GM23248 (cell line): ENCODE results near the gene PLAC8L1. TPM values are rescaled to one million over a fixed set of nuclear protein-coding genes. Genes with fewer than 3 reads are reported as not detected.

Experiments used
- DNase-seq: peaks from one replicate; pipeline ENCODE4 v3.0.0-alpha.2; 2015
- H2AFZ ChIP-seq: fragments of 200-600 bp; sonication (generic); 2 replicates; pipeline ENCODE4 v1.6.1; 2016; ENCODE audit warnings: antibody characterized with exemption
- H3F3A ChIP-seq: fragments of 200-600 bp; sonication (generic); 2 replicates; pipeline ENCODE4 v1.6.1; 2016; ENCODE audit warnings: mild to moderate bottlenecking, antibody characterized with exemption, mixed run types; ENCODE audit not compliant: insufficient read depth
- H3K27ac ChIP-seq: fragments of 200-600 bp; sonication (generic); 2 replicates; pipeline ENCODE4 v1.5.1; 2016; ENCODE audit warnings: mild to moderate bottlenecking
- H3K27me3 ChIP-seq: fragments of 200-600 bp; sonication (generic); replicated peaks from 2 replicates; pipeline ENCODE4 v1.6.1; 2016; ENCODE audit warnings: mild to moderate bottlenecking; ENCODE audit not compliant: insufficient read depth
- H3K36me3 ChIP-seq: fragments of 200-600 bp; sonication (generic); 2 replicates; pipeline ENCODE4 v1.6.1; 2016; ENCODE audit warnings: low read depth, mild to moderate bottlenecking
- H3K4me1 ChIP-seq: fragments of 200-600 bp; sonication (generic); 2 replicates; pipeline ENCODE4 v1.6.1; 2016; ENCODE audit warnings: mild to moderate bottlenecking; ENCODE audit not compliant: insufficient read depth
- H3K4me2 ChIP-seq: fragments of 200-600 bp; sonication (generic); one replicate; pipeline ENCODE4 v1.6.1; 2016; ENCODE audit warnings: mild to moderate bottlenecking; ENCODE audit not compliant: unreplicated experiment
- H3K4me3 ChIP-seq: fragments of 200-600 bp; sonication (generic); 2 replicates; pipeline ENCODE4 v1.5.1; 2016; ENCODE audit warnings: mild to moderate bottlenecking
- H3K79me2 ChIP-seq: fragments of 200-600 bp; sonication (generic); 2 replicates; pipeline ENCODE4 v1.6.1; 2016; ENCODE audit warnings: mild to moderate bottlenecking; ENCODE audit not compliant: insufficient read depth
- H3K9ac ChIP-seq: fragments of 200-600 bp; sonication (generic); 2 replicates; pipeline ENCODE4 v1.6.1; 2016; ENCODE audit warnings: mild to moderate bottlenecking
- H3K9me2 ChIP-seq: fragments of 200-600 bp; sonication (generic); 2 replicates; pipeline ENCODE4 v1.6.1; 2016; ENCODE audit warnings: mixed run types, mild to moderate bottlenecking, moderate library complexity; ENCODE audit not compliant: insufficient read depth
- H3K9me3 ChIP-seq: fragments of 200-600 bp; sonication (generic); one replicate; pipeline ENCODE4 v1.6.1; 2017; ENCODE audit warnings: low read depth
- H4K20me1 ChIP-seq: fragments of 200-600 bp; sonication (generic); 2 replicates; pipeline ENCODE4 v1.6.0; 2016; ENCODE audit not compliant: insufficient read depth
- EZH2 ChIP-seq: fragments of 200-600 bp; sonication (generic); IDR thresholded peaks from 2 replicates; pipeline ENCODE4 v1.6.1; 2018; ENCODE audit warnings: antibody characterized with exemption, mild to moderate bottlenecking; ENCODE audit not compliant: insufficient read depth, poor library complexity, severe bottlenecking
- EZH2phosphoT487 ChIP-seq: fragments of 200-600 bp; sonication (generic); IDR thresholded peaks from 2 replicates; pipeline ENCODE4 v1.6.1; 2018; ENCODE audit warnings: antibody characterized with exemption, moderate library complexity, mild to moderate bottlenecking, low read depth; ENCODE audit not compliant: insufficient read depth
- WGBS, 2 experiments: methylation state at CpG; one replicate each; pipeline ENCODE4 v1.1.6; 2015 to 2017; ENCODE audit warnings: low lambda C conversion rate in 2 of 2, low coverage in 1 of 2; ENCODE audit errors: missing lambda C conversion rate in 2 of 2; 5-methylcytosine and 5-hydroxymethylcytosine counted together
- in situ Hi-C: fragments of 300-500 bp; cut with MboI; formaldehyde crosslinking; loops from 2 replicates; pipeline ENCODE4 v1.15.0; 2020
- polyA plus RNA-seq: library from polyadenylated mRNA; unstranded; fragments of >200 nt; fragmentation: Nextera tagmentation; extraction: Ambion mirVana; gene quantifications from 2 replicates; pipeline ENCODE4 v1.2.1, GENCODE V29; 2016
- total RNA-seq: library from RNA; depleted of rRNA; stranded (reverse); fragments of >200 nt; shearing (Covaris generic); gene quantifications from 2 replicates; pipeline ENCODE4 v1.2.3, GENCODE V29; 2014

Gene PLAC8L1
- total and polyA plus RNA-seq, 2 experiments from 2014 or later, result 0.41 to 2.3 TPM

- in situ Hi-C loops, result no loop called here
- Histone ChIP-seq H3K27me3 (no peaks in the 10 kb centered on the region), H3K36me3 (no peaks in the 10 kb centered on the region), H3K9ac (no peak overlapping the region), H3K4me3 (no peak overlapping the region), H3K4me1 (no peaks in the 10 kb centered on the region), H3K4me2 (no peak overlapping the region), H3F3A (no peaks in the 10 kb centered on the region), H2AFZ (no peak overlapping the region), H4K20me1 (no peaks in the 10 kb centered on the region), H3K79me2 (no peaks in the 10 kb centered on the region), H3K27ac (no peak overlapping the region), H3K9me3 (no peaks in the 10 kb centered on the region), H3K9me2 (no peaks in the 10 kb centered on the region)
- TF ChIP-seq EZH2phosphoT487 (no peak), EZH2 (no peak)
- no peak for DNase-seq
Measured at GRCh38 chr5:146089287-146089686, 16.1 kb downstream of the PLAC8L1 start.

GRCh38 chr5:146088098-146088497 lies 17.3 kb downstream of the PLAC8L1 start:
- no peaks in the 10 kb centered on the region for H3K9me3 ChIP-seq
- H3K36me3 ChIP-seq, result no peaks in the 10 kb centered on the region
- H3K79me2 ChIP-seq, result no peaks in the 10 kb centered on the region
- H3K9me2 ChIP-seq, result no peaks in the 10 kb centered on the region
- no peak overlapping the region for H3K27ac ChIP-seq
- no peaks in the 10 kb centered on the region for H4K20me1 ChIP-seq
- no peak overlapping the region for H3K4me3 ChIP-seq
- TF ChIP-seq EZH2, result no peak
- no peak for TF ChIP-seq EZH2phosphoT487
- in situ Hi-C loops, result no loop called here
- H3K4me1 ChIP-seq, result no peaks in the 10 kb centered on the region
- H2AFZ ChIP-seq, result no peak overlapping the region
- WGBS, 2 experiments, result 85 to 88% methylated on average over 3 of the region's 3 CpGs
- no peak overlapping the region for H3K9ac ChIP-seq
- H3K27me3 ChIP-seq, result no peaks in the 10 kb centered on the region
- no peaks in the 10 kb centered on the region for H3F3A ChIP-seq
- no peak for DNase-seq
- H3K4me2 ChIP-seq, result no peak overlapping the region

- Histone ChIP-seq H2AFZ (no peak overlapping the region), H3K79me2 (no peaks in the 10 kb centered on the region), H3K4me2 (no peak overlapping the region), H3K27me3 (no peaks in the 10 kb centered on the region), H3K4me1 (peaks cover 11% of the 10 kb centered on the region; the same call in 1 of the 2 replicates), H3K9ac (no peak overlapping the region), H3K9me3 (no peaks in the 10 kb centered on the region), H3F3A (peaks cover 6% of the 10 kb centered on the region; the same call in 1 of the 2 replicates), H3K36me3 (no peaks in the 10 kb centered on the region), H3K4me3 (no peak overlapping the region), H3K27ac (no peak overlapping the region), H3K9me2 (no peaks in the 10 kb centered on the region), H4K20me1 (no peaks in the 10 kb centered on the region)
- WGBS, 2 experiments, result 88 to 94% methylated on average over 4 of the region's 4 CpGs
- no peak for DNase-seq
- no peak for TF ChIP-seq EZH2
- no peak for TF ChIP-seq EZH2phosphoT487
- in situ Hi-C loops, result no loop called here
Measured at GRCh38 chr5:146084376-146084775, 21.0 kb downstream of the PLAC8L1 start.

- Histone ChIP-seq H2AFZ (no peak overlapping the region), H3F3A (peaks cover 6% of the 10 kb centered on the region; the same call in 1 of the 2 replicates), H3K4me1 (peaks cover 13% of the 10 kb centered on the region; the same call in 1 of the 2 replicates), H3K27ac (no peak overlapping the region), H3K79me2 (no peaks in the 10 kb centered on the region), H3K4me2 (no peak overlapping the region), H3K27me3 (no peaks in the 10 kb centered on the region; the same call in 1 of the 2 replicates), H3K36me3 (no peaks in the 10 kb centered on the region), H3K9me2 (no peaks in the 10 kb centered on the region), H3K9ac (no peak overlapping the region), H3K9me3 (no peaks in the 10 kb centered on the region), H4K20me1 (no peaks in the 10 kb centered on the region), H3K4me3 (no peak overlapping the region)
- WGBS, 2 experiments, result 78 to 87% methylated on average over 3 of the region's 3 CpGs
- in situ Hi-C loops, result no loop called here
- no peak for TF ChIP-seq EZH2phosphoT487
- no peak for TF ChIP-seq EZH2
- no peak for DNase-seq
Measured at GRCh38 chr5:146082798-146083197, 22.6 kb downstream of the PLAC8L1 start.

- no peak overlapping the region for H3K9ac ChIP-seq
- H3K27me3 ChIP-seq, result peaks cover 8% of the 10 kb centered on the region
- H3K4me1 ChIP-seq, result peaks cover 13% of the 10 kb centered on the region; the same call in 1 of the 2 replicates
- no peak overlapping the region for H3K27ac ChIP-seq
- no peaks in the 10 kb centered on the region for H3K79me2 ChIP-seq
- peaks cover 6% of the 10 kb centered on the region; the same call in 1 of the 2 replicates for H3F3A ChIP-seq
- H3K4me3 ChIP-seq, result no peak overlapping the region
- WGBS, 2 experiments, result 22 to 35% methylated on average over 6 of the region's 6 CpGs
- H4K20me1 ChIP-seq, result no peaks in the 10 kb centered on the region
- no peaks in the 10 kb centered on the region for H3K36me3 ChIP-seq
- no peak overlapping the region for H2AFZ ChIP-seq
- no peak overlapping the region for H3K4me2 ChIP-seq
- H3K9me2 ChIP-seq, result no peaks in the 10 kb centered on the region
- in situ Hi-C loops, result no loop called here
- DNase-seq, result no peak
- TF ChIP-seq EZH2phosphoT487 (no peak), EZH2 (no peak)
- no peaks in the 10 kb centered on the region for H3K9me3 ChIP-seq
Measured at GRCh38 chr5:146081556-146081955, 23.8 kb downstream of the PLAC8L1 start.
